ENCODE measurements around the gene SLC2A4RG. TPM values are rescaled to one million over a fixed set of nuclear protein-coding genes. Genes with fewer than 3 reads are reported as not detected.

The SLC2A4RG gene
- total and polyA plus RNA-seq, 2 of the 4 experiments (the other 2 are of a cell fraction) = 5.0 to 50.3 TPM

GRCh38 chr20:63731410-63731809 lies 8.2 kb upstream of the SLC2A4RG start:
- Histone ChIP-seq H3K56ac (ENCODE audit: extremely low read depth, insufficient read depth, low read length) (no peak overlapping the region), H2BK120ac (ENCODE audit: low read depth, low read length) (no peak overlapping the region), H3K18ac (ENCODE audit: low read depth, low read length) (no peak overlapping the region), H3K9me3 (ENCODE audit: control insufficient read depth, insufficient read depth, low read length) (no peaks in the 10 kb centered on the region), H3K27ac (ENCODE audit: insufficient read depth, low read length) (no peak overlapping the region), H2AK9ac (replicated peaks; ENCODE audit: low read depth, low read length, poor library complexity) (no peak overlapping the region), H3K4me3 (ENCODE audit: insufficient read depth, low read depth, low read length) (no peak overlapping the region), H3K14ac (replicated peaks; ENCODE audit: low read depth, low read length) (no peak overlapping the region), H3K9me1 (ENCODE audit: insufficient read depth, low read length) (peaks cover 19% of the 10 kb centered on the region), H2BK15ac (ENCODE audit: low read depth, low read length) (no peak overlapping the region), H3K36me3 (ENCODE audit: control insufficient read depth, insufficient read depth, low read length) (peaks cover 42% of the 10 kb centered on the region), H2BK5ac (ENCODE audit: low read depth, low read length, poor library complexity, severe bottlenecking) (no peak overlapping the region), H4K91ac (ENCODE audit: insufficient read depth, low read depth, low read length) (no peak overlapping the region), H4K5ac (ENCODE audit: low read depth, low read length) (no peak overlapping the region), H4K20me1 (ENCODE audit: insufficient read depth, low read length) (peaks cover 38% of the 10 kb centered on the region), H3K23ac (ENCODE audit: low read depth, low read length) (no peak overlapping the region), H3K9ac (ENCODE audit: low read depth, low read length) (no peak overlapping the region), H2AK5ac (ENCODE audit: low read depth, low read length) (no peak overlapping the region), H2AFZ (replicated peaks; ENCODE audit: low read length, poor library complexity) (no peak overlapping the region), H3K4ac (ENCODE audit: low read depth, low read length) (no peak overlapping the region), H3K4me2 (ENCODE audit: low read depth, low read length) (no peak overlapping the region), H3K27me3 (ENCODE audit: control insufficient read depth, insufficient read depth, low read length) (no peaks in the 10 kb centered on the region), H4K8ac (ENCODE audit: low read depth in 2 of 2, low read length in 2 of 2) (no peak overlapping the region), H2BK20ac (ENCODE audit: low read depth, low read length) (no peak overlapping the region), H3K4me1 (ENCODE audit: control insufficient read depth, insufficient read depth, low read length) (peaks cover 3% of the 10 kb centered on the region; the same call in 1 of the 2 replicates), H3K79me1 (ENCODE audit: low read depth in 1 of 2, low read length in 2 of 2) (peaks cover 29 to 76% of the 10 kb centered on the region in 2 experiments)
- DNase-seq (no peak), ATAC-seq (ENCODE audit: low read depth) (no peak)
- ChIA-PET POLR2A (ENCODE audit: unreplicated experiment) (no interaction called here), CTCF (no interaction called here)
- no peak for TF ChIP-seq RFX5 (IDR thresholded peaks at IDR 0.05; ENCODE audit: low read depth, low read length)
- no peak for TF ChIP-seq SMC3 (IDR thresholded peaks at IDR 0.05; ENCODE audit: low read depth, low read length)
- no peak for TF ChIP-seq MAFK (IDR thresholded peaks at IDR 0.05; ENCODE audit: low read depth, low read length)
- no peak for TF ChIP-seq CHD1 (IDR thresholded peaks at IDR 0.05; ENCODE audit: low read depth, low read length)
- TF ChIP-seq RCOR1 (IDR thresholded peaks at IDR 0.05; ENCODE audit: insufficient replicate concordance, low read length) = no peak
- no peak for TF ChIP-seq USF2 (IDR thresholded peaks at IDR 0.05; ENCODE audit: low read depth, low read length)
- TF ChIP-seq MXI1 (IDR thresholded peaks at IDR 0.05; ENCODE audit: borderline replicate concordance, low read depth, low read length) = no peak
- no peak for TF ChIP-seq CEBPB (IDR thresholded peaks at IDR 0.05; ENCODE audit: low read depth, low read length)
- TF ChIP-seq MAZ (IDR thresholded peaks at IDR 0.05; ENCODE audit: borderline replicate concordance, low read depth, low read length) = no peak
- TF ChIP-seq CTCF (conservative IDR thresholded peaks at IDR 0.05; ENCODE audit: low read depth, low read length) = no peak
- no peak for TF ChIP-seq FOS (IDR thresholded peaks at IDR 0.05; ENCODE audit: low read depth, low read length)
- no peak for TF ChIP-seq RAD21 (IDR thresholded peaks at IDR 0.05; ENCODE audit: low read length)
- no peak for TF ChIP-seq ELK1 (IDR thresholded peaks at IDR 0.05; ENCODE audit: borderline replicate concordance, low read depth, low read length)
- 67% methylated on average over 2 of the region's 5 CpGs; no CpG with 5 or more reads in 1 of the 2 experiments for WGBS, 2 experiments (ENCODE audit: extremely low coverage in 2 of 2, insufficient read length in 1 of 2)
- dilution Hi-C loops (cut with HindIII; ENCODE audit: low sequenced_read_pairs, unreplicated experiment) (no loop called here), intact Hi-C loops (cut with micrococcal nuclease) (no loop called here), in situ Hi-C loops (cut with MboI; ENCODE audit: low sequenced_read_pairs) (no loop called here)
- no TSS peak for BruUV-seq (replicated peaks)

Data from IMR-90 (cell line).